Ishikawa (cell line): ENCODE results near the gene CIAO2A.

ENCODE experiments used
- CEBPB ChIP-seq: IDR thresholded peaks from 2 replicates; pipeline ENCODE4 v1.6.1; 2012
- CREB1 ChIP-seq: IDR thresholded peaks from 2 replicates; pipeline ENCODE4 v1.6.1; 2012; ENCODE audit warnings: low read depth
- EGR1 ChIP-seq: IDR thresholded peaks from 2 replicates; pipeline ENCODE4 v1.6.1; 2012
- EP300 ChIP-seq: IDR thresholded peaks from 2 replicates; pipeline ENCODE4 v1.6.1; 2012; ENCODE audit warnings: borderline replicate concordance
- FOXM1 ChIP-seq: IDR thresholded peaks from 2 replicates; pipeline ENCODE4 v1.6.1; 2012; ENCODE audit warnings: low read depth, borderline replicate concordance
- NFIC ChIP-seq: IDR thresholded peaks from 2 replicates; pipeline ENCODE4 v1.6.1; 2012
- RAD21 ChIP-seq: IDR thresholded peaks from 2 replicates; pipeline ENCODE4 v1.6.1; 2012; ENCODE audit warnings: low read depth
- TAF1 ChIP-seq: IDR thresholded peaks from 2 replicates; pipeline ENCODE4 v1.6.1; 2012; ENCODE audit warnings: low read depth, mild to moderate bottlenecking
- TCF12 ChIP-seq: IDR thresholded peaks from 2 replicates; pipeline ENCODE4 v1.6.1; 2012; ENCODE audit warnings: low read depth
- TEAD4 ChIP-seq: IDR thresholded peaks from 2 replicates; pipeline ENCODE4 v1.6.1; 2012
- YY1 ChIP-seq: IDR thresholded peaks from 2 replicates; pipeline ENCODE4 v1.6.1; 2012; ENCODE audit warnings: low read depth
- ZBTB7A ChIP-seq: IDR thresholded peaks from 2 replicates; pipeline ENCODE4 v1.6.1; 2012; ENCODE audit warnings: low read depth
- TF ChIP-seq, protein P1 (sequence below): IDR thresholded peaks from 2 replicates; pipeline ENCODE4 v1.6.1; 2012
- TF ChIP-seq, protein P2 (sequence below): IDR thresholded peaks from 2 replicates; pipeline ENCODE4 v1.6.1; 2012
- TF ChIP-seq, protein P3 (sequence below): IDR thresholded peaks from 2 replicates; pipeline ENCODE4 v1.6.1; 2012; ENCODE audit warnings: low read depth, mild to moderate bottlenecking

CIAO2A gene

DNA sequence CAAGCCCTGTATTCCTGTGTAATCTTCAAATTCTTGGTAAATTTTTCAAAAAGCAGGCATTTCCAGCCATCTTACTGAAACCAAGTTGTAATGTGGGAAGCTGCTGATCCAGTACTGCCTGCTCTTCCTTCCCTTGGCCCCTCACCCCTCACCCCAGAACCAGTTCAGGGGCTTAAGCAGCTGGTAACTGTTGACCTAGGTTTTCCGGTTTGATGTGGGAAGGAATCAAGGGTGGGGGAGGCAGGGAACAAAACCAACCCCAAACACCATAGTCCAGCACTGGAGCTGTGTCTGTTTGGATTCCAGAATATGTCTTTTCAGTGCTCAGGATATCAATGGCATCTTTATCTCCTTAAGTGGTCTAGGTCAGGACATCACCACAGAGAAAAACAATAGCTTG lies 28.8 kb upstream of the CIAO2A start:
- TF ChIP-seq EP300 = no peak
- TF ChIP-seq TCF12 = no peak
- TF ChIP-seq CEBPB = no peak
- no peak for TF ChIP-seq CREB1
- no peak for TF ChIP-seq FOXM1
- no peak for TF ChIP-seq ZBTB7A
- TF ChIP-seq, protein P1, sequence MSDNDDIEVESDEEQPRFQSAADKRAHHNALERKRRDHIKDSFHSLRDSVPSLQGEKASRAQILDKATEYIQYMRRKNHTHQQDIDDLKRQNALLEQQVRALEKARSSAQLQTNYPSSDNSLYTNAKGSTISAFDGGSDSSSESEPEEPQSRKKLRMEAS = no peak

DNA sequence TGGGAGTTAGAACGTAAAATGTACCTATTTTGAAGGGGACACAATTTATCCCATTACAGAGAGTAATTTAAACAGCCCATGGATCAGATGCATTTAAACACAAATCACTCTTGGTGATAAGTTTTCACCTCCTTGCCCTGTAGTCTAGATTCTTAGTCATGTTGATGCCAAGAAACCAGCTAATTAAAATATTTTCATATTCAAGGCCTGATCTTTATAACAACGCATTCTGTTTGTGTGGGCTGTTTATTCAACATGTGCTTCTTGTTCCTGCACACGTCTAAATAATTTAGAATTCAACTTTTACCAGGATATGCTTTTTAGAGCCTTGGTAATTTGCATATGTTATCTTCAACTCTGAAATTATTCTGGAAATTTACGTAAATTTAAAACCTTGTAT lies 28.0 kb upstream of the CIAO2A start:
- TF ChIP-seq TEAD4 (no peak), NFIC (no peak), RAD21 (no peak), TCF12 (no peak), EP300 (no peak), FOXM1 (no peak), ZBTB7A (no peak), CREB1 (no peak), EGR1 (no peak), TAF1 (no peak)
- TF ChIP-seq, protein P2, sequence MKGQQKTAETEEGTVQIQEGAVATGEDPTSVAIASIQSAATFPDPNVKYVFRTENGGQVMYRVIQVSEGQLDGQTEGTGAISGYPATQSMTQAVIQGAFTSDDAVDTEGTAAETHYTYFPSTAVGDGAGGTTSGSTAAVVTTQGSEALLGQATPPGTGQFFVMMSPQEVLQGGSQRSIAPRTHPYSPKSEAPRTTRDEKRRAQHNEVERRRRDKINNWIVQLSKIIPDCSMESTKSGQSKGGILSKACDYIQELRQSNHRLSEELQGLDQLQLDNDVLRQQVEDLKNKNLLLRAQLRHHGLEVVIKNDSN = no peak
- TF ChIP-seq, protein P1 = no peak

DNA sequence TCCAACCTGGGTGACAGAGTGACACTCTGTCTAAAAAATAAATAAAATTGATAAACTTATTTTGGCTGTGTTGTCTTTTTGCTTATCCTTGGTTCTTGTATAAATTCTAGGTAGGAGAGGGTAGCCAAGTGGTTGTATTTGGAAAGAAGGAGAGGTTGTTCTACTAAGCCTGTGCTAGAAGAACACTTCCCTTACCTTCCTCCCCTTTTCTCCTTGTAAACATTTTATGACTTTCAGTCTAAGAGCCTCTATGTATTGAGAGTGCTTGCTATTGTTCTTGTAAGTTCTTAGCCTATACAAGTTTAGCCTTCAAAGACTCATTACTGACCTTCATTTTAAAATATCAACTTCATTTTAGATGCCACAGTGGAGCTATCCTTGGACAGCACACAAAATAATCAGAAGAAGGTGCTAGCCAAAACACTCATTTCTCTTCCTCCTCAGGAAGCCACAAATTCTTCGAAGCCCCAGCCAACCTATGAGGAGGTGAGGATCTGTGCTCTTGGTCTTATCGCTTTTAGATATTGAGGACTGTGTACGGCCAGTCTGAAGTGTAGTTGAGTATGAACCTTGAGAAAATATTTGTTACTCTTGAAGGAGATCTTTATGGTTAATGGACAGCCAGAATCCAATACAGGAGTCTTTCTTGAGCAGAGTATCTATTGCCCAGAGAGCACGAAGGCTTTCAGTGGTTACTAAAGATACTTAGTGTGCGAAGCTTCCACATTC lies 24.3 kb upstream of the CIAO2A start:
- TF ChIP-seq TEAD4 (no peak), EP300 (no peak), FOXM1 (no peak), NFIC (no peak), RAD21 (no peak), EGR1 (no peak), CREB1 (no peak), TAF1 (no peak), CEBPB (no peak), ZBTB7A (no peak), TCF12 (no peak), YY1 (no peak)
- TF ChIP-seq, protein P1 = no peak
- TF ChIP-seq, protein P3, sequence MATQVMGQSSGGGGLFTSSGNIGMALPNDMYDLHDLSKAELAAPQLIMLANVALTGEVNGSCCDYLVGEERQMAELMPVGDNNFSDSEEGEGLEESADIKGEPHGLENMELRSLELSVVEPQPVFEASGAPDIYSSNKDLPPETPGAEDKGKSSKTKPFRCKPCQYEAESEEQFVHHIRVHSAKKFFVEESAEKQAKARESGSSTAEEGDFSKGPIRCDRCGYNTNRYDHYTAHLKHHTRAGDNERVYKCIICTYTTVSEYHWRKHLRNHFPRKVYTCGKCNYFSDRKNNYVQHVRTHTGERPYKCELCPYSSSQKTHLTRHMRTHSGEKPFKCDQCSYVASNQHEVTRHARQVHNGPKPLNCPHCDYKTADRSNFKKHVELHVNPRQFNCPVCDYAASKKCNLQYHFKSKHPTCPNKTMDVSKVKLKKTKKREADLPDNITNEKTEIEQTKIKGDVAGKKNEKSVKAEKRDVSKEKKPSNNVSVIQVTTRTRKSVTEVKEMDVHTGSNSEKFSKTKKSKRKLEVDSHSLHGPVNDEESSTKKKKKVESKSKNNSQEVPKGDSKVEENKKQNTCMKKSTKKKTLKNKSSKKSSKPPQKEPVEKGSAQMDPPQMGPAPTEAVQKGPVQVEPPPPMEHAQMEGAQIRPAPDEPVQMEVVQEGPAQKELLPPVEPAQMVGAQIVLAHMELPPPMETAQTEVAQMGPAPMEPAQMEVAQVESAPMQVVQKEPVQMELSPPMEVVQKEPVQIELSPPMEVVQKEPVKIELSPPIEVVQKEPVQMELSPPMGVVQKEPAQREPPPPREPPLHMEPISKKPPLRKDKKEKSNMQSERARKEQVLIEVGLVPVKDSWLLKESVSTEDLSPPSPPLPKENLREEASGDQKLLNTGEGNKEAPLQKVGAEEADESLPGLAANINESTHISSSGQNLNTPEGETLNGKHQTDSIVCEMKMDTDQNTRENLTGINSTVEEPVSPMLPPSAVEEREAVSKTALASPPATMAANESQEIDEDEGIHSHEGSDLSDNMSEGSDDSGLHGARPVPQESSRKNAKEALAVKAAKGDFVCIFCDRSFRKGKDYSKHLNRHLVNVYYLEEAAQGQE = no peak
- TF ChIP-seq, protein P2 = no peak

DNA sequence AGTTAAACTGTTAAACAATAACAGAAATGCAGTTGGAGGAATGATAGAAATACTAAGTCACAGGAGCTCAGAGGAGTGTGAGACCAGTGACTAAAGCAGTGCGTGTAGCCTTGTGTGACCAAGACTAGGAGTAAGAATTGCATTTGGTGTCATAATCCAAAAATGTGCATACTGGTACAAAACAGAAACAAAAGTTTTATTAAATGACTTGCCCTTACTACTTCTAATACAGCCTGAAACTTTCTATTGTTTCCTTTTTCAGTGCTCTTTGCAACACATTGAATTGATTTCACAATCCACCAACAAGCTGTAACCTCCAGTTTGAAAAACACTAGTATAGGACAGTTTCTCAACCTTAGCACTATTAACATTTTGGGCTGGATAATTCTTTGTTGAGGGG lies 19.3 kb upstream of the CIAO2A start:
- TF ChIP-seq YY1 (no peak), CREB1 (no peak)

DNA sequence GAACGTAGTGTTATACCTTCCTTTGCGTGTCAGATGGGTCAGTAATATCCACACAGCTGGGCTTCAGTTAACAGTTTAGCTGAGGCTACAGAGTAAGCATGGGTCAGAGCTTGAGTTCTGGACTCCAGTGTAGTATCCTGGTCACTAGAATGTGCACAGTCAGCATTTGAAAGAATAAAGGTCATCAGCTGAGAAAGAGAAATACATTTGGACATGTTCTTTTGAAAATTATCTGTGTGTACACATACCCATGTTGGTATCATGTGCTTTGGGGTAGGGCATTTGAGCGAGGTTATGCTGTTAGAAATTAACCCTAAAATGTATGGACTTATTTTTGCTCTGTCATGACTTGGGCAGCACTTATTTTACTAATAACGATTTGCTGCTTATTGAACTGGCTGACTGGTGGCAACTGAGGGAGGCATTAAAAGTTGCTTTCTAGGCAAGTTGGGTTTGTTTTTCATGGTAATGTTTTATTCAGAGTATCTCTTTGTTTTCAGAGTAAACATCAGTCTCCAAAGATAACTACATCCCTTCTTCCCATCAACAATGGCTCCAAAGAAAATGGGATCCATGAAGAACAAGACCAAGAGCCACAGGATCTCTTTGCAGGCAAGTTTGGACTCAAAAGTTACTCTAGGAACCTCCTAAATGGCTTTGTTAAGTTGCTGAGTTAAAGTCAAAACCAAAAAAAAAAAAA lies 18.6 kb upstream of the CIAO2A start:
- TF ChIP-seq YY1 (no peak), FOXM1 (no peak), TEAD4 (no peak), NFIC (no peak), EP300 (no peak), CREB1 (no peak), CEBPB (no peak), EGR1 (no peak), ZBTB7A (no peak), RAD21 (no peak)
- TF ChIP-seq, protein P1 = no peak
- TF ChIP-seq, protein P2 = no peak

DNA sequence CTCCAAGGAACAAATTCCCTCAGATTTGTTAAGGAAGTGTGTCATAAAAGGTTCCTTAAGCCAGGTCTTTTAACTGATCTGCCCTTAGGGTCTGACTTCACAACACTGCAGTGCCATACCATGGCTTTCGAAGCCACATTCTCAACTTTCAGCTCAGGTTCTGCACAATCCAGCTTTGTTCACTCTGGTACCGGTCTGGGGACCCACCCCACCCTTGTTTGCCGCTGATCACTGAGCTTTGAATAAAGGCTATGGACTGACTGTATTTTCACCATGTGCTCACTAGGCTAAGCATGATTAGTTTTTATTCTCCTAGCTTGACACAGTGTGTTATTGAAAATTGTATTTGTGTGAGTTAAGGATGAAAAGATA lies 18.0 kb upstream of the CIAO2A start:
- TF ChIP-seq CREB1 (no peak), TAF1 (no peak), NFIC (no peak), FOXM1 (no peak)
- TF ChIP-seq, protein P2 = no peak
- TF ChIP-seq, protein P3 = no peak
- TF ChIP-seq, protein P1 = no peak
